ENCODE data around the gene TMEM163.

TMEM163 gene

DNA sequence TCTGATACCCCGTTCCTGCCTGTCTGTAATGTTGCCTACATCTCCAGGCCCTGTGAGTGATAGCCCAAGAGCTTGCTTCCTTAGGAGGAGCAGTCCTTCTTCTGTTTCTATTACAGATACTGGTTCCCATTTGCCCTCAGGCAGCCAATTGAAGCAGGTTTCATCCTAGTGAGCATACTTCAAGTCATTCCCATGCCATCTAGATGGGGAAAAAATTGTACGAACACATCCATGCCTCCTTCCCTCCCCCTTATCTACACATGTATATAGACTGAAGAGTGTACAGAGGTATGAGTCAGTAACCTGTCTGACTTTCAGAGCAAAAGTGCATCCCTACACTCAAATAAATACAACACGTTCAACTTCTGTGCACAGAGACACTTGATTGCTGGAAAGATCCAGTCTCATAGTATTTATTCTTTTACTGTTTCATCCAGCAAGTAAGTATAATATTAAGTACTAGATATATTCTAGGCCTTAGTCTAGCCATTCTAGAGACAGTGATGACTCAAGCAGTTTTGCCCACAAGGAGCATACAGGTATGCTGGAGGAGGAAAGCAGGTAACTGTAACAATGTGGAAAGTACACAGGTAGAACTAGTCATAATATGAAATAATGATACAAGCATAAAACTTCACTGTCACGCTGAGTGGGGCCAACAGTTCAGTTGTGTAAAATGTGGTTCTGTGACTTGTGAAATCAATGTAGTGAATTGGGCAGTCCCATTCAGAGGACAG lies 311.5 kb downstream of the TMEM163 start:
- no peak for DNase-seq

DNA sequence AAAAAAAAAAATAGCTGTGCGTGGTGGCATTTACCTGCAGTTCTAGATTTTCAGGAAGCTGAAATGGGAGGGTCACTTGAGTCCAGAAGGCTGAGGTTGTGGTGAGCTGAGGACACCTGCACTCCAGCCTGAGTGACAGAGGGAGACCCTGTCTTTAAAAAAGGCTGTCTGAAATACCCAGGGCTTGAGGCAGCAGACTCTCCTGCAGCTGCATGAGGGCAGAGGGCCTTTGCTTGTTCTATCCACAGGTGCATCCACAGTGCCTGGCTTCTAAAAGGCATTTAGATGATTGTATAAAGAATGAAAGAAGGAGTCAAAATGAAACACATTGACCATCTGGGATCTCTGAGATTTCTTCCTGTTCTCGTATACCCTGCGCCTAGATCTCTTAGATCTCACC lies 312.1 kb downstream of the TMEM163 start:
- DNase-seq = no peak

DNA sequence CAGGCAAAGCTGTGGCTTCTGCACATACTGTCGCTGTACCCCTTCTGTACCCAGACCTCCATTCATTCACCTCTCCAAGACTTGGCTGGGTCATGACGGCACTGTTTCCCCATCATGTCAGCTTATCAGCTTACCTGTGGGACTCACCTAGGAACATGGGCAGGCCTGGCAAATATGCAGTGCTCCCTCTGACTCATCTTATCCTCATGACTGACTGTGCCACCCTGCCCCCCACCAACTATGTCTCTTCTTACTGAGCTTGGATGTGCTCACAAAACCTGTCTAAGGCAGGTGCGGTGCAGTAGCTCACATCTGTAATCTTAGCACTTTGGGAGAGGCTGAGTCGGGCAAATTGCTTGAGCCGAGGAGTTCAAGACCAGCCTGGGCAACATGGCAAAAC lies 312.5 kb downstream of the TMEM163 start:
- no peak for DNase-seq
